ENCODE results near the gene PTPN12.

The PTPN12 gene

GRCh38 chr7:77662869-77663268 lies 125.8 kb downstream of the PTPN12 start:
- no peak for DNase-seq (ENCODE audit: low spot score)

GRCh38 chr7:77664715-77665114 lies 127.6 kb downstream of the PTPN12 start:
- DNase-seq (ENCODE audit: low spot score) = no peak

GRCh38 chr7:77665161-77665560 lies 128.1 kb downstream of the PTPN12 start:
- DNase-seq (ENCODE audit: low spot score) = no peak

GRCh38 chr7:77667459-77668086 lies 130.5 kb downstream of the PTPN12 start:
- no peak for DNase-seq (ENCODE audit: low spot score)

GRCh38 chr7:77674878-77675277 lies 137.8 kb downstream of the PTPN12 start:
- no peak for DNase-seq (ENCODE audit: low spot score)

- no peak for DNase-seq (ENCODE audit: low spot score)
Measured at GRCh38 chr7:77679608-77680007, 142.5 kb downstream of the PTPN12 start.

- no peak for DNase-seq (ENCODE audit: low spot score)
Measured at GRCh38 chr7:77680266-77680665, 143.2 kb downstream of the PTPN12 start.

GRCh38 chr7:77684030-77684429 lies 146.9 kb downstream of the PTPN12 start:
- DNase-seq (ENCODE audit: low spot score) = no peak

- no peak for DNase-seq (ENCODE audit: low spot score)
Measured at GRCh38 chr7:77685233-77685632, 148.1 kb downstream of the PTPN12 start.

- no peak for DNase-seq (ENCODE audit: low spot score)
Measured at GRCh38 chr7:77687100-77687746, 150.1 kb downstream of the PTPN12 start.

GRCh38 chr7:77687747-77688144 lies 150.7 kb downstream of the PTPN12 start:
- no peak for DNase-seq (ENCODE audit: low spot score)
